Retinal pigment epithelial cell (primary cell): Measurements from ENCODE around the gene ANKS1A.

Experiments
- DNase-seq: peaks from one replicate; pipeline ENCODE4 v3.0.0-alpha.2; 2010; ENCODE audit warnings: low read depth
- H3K4me3 ChIP-seq: 2 replicates; pipeline ENCODE4 v1.5.1; 2011; ENCODE audit warnings: mild to moderate bottlenecking, low read length, control low read depth, moderate library complexity
- TF ChIP-seq, protein P1 (sequence below): conservative IDR thresholded peaks from 2 replicates; pipeline ENCODE4 v1.5.1; 2011; ENCODE audit warnings: low read depth, low read length, control low read depth, inconsistent platforms

ANKS1A gene

DNA sequence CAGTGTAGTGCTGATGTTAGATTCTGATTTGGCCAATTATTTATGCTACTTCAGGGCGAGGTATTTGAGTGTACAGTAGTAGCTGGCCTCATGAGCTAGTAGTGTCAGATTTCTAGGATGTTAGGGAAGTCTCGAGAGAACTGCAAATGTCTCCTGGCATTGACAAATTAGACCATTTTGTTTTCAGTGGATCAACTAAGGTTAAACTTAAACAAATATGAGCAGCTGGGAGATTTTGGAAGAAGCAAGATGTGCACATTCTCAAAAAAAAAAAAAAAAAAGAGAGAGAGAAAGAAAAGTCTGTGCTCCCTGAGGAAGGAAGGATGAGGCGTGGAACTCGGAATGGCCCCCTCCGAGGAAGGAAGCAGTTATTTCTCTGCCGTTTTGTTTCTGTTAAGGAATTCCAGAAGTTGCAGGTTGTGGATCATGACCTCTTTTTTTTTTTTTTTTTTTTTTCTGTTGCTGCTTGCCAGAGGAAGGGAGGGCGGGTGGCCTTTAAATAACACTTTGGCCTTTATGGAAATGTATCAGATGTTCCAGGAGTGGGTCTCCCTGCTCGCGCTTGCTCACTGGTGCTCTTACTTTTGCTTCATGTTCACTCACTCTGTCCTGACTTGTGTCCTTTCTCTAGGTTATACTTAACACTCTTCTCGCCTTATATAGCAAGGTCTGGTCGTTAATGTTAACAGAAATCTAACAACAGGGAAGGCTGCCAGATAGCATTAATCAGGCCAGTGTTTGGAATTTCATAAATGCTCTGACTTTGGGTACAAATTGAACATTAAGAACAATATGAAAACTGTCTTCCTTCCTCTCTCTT is 127.7 kb downstream of the ANKS1A start:
- H3K4me3 ChIP-seq: peak overlapping the region; percentile 3
- peak; percentile 47 for DNase-seq

DNA sequence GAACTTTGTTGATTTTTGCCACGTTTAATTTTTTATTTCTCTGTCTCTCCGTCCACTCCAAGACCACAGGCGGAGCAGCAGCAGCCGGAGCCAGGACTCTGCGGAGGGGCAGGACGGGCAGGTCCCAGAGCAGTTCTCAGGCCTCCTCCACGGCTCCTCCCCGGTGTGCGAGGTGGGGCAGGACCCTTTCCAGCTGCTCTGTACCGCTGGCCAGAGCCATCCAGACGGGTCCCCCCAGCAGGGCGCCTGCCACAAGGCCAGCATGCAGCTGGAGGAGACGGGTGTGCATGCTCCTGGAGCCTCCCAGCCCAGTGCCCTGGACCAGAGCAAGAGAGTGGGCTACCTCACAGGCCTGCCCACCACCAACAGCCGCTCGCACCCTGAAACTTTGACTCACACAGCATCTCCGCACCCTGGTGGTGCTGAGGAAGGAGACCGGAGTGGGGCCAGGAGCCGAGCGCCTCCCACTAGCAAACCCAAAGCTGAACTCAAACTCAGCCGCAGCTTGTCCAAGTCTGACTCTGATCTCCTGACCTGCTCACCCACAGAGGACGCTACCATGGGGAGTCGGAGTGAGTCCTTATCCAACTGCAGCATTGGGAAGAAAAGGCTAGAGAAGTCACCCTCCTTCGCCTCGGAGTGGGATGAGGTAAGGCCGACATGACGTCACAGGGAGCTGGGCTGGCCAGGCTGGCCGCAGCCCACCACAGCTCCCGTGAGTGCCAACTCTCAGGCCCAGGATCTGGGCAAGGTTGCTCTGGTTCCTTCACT is 128.5 kb downstream of the ANKS1A start:
- no peak for DNase-seq
- H3K4me3 ChIP-seq: peak overlapping the region; percentile 3
- TF ChIP-seq, protein P1, sequence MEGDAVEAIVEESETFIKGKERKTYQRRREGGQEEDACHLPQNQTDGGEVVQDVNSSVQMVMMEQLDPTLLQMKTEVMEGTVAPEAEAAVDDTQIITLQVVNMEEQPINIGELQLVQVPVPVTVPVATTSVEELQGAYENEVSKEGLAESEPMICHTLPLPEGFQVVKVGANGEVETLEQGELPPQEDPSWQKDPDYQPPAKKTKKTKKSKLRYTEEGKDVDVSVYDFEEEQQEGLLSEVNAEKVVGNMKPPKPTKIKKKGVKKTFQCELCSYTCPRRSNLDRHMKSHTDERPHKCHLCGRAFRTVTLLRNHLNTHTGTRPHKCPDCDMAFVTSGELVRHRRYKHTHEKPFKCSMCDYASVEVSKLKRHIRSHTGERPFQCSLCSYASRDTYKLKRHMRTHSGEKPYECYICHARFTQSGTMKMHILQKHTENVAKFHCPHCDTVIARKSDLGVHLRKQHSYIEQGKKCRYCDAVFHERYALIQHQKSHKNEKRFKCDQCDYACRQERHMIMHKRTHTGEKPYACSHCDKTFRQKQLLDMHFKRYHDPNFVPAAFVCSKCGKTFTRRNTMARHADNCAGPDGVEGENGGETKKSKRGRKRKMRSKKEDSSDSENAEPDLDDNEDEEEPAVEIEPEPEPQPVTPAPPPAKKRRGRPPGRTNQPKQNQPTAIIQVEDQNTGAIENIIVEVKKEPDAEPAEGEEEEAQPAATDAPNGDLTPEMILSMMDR: no peak

More for the DNA sequence above, 127.7 kb downstream of the ANKS1A start:
- TF ChIP-seq, protein P1: no peak

DNA sequence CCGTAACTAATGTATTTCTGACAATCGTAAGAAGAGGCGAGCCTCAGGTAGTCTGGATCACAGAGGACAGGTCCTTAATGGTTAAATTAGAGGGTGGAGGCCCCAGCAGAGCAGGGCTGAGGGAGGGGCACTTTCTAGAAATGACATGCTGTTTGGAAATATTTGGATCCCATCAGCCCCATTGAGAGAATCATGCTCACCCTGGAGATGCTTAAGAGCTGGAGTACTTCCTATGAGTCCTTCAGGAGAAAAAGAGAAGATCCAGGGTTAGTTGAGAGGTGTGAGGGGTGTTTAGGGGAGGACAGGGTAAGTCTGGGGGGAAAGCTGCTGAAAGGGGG is 129.1 kb downstream of the ANKS1A start:
- no peak for DNase-seq
- H3K4me3 ChIP-seq: no peak overlapping the region
- TF ChIP-seq, protein P1: no peak

DNA sequence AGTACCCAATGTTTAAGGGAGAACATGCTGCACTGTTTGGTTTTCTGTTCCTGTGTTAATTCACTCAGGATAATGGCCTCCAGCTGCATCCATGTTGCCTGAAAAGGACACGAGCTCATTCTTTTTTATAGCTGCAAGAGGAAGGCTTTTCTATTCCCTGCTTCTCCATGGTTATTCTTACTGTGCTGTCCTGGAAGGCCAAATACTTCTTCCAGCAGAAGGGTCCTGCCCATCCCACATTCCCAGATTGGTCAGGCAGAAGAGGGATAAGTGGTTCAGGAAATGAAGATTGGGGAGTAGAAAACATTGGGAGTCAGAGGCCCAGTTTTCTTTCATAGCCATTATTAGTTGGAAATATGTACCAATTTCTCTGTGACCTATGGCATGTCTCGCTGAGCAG is 129.7 kb downstream of the ANKS1A start:
- H3K4me3 ChIP-seq: no peak overlapping the region
- TF ChIP-seq, protein P1: no peak
- no peak for DNase-seq

DNA sequence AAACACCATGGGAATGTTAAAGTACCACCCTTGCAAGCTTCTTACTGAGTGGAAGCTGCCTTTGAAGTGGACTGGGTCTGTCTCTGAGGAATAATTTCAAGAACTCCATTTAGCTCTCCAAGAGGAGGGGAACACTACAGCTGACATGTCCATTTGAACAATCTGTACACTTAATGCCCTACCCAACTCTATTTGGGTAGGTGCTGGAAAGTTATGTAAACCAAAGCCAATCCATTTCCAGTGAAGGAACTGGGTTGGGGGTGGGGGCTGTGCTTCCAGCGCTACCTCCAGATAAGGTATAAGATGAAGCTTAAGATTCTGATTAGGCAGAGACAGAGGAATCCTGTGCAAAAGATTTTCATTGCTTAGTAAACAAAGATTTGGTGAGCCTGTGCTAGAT is 130.1 kb downstream of the ANKS1A start:
- DNase-seq: no peak
- no peak overlapping the region for H3K4me3 ChIP-seq
- TF ChIP-seq, protein P1: no peak

DNA sequence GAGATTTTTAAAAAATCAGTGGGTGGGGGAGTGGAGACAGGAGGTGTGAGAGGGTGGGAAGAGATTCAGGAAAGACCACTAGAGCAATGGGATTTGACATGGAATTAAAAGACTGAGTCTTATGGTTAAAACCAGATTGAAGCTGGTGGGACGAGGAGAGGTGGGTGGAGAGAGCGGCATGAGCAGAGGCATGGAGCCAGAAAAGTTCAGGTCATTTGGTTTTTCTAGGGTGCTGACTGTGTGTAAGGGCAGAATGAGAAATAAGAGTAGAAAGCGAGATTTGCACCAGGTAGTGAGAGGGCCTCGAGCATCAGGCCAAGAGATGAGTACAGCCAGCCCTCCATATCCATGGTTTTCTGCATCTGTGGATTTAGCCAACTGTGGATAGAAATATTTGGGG is 130.8 kb downstream of the ANKS1A start:
- TF ChIP-seq, protein P1: no peak
- H3K4me3 ChIP-seq: no peak overlapping the region
- DNase-seq: no peak
